GM19328 (cell line): ENCODE results near the gene CEP350.

ENCODE experiments used
- ATAC-seq: cut with Tn5 transposase; IDR thresholded peaks from one replicate; pipeline ENCODE4 v1.9.1; 2021; ENCODE audit warnings: mild to moderate bottlenecking, moderate library complexity; ENCODE audit not compliant: unreplicated experiment

The CEP350 gene

DNA sequence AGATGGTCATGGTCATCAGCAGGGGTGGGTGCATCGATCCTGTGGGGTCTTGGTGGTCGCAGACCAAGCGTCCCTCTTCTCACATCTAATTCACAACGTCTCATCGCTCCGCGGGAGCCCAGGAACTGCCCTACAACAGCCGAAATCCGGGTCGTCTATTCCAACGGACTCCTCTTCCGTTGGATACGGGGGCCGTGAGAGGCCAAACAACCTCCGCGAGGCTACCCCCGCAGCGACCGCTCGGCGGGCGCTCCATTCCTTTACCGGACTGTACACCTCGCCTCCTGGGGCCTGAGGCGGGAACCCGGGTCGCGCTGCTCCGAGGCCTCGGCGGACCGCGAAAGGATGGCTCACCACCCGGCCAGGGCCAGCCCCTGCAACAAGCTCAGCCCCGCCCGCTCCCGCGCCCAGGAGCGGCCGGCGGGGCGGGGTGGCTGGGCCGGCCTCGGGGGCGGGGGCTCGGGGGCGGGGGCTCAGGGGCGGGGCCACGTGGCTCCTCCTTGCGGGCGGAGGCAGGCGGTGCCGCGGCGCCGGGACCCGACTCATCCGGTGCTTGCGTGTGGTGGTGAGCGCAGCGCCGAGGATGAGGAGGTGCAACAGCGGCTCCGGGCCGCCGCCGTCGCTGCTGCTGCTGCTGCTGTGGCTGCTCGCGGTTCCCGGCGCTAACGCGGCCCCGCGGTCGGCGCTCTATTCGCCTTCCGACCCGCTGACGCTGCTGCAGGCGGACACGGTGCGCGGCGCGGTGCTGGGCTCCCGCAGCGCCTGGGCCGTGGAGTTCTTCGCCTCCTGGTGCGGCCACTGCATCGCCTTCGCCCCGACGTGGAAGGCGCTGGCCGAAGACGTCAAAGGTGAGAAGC, 199.9 kb downstream of the CEP350 start, which contains the start of gene QSOX1:
TSS of gene QSOX1 (plus strand) at position 545 of the 857 bp plus-strand sequence. CDS start at position 584, 39 bp downstream.
- ATAC-seq: peak; percentile 90

- no peak for ATAC-seq
These were observed 200.6 kb downstream of the CEP350 start for GRCh38 chr1:180155182-180155682.

- ATAC-seq: no peak
These were observed 201.6 kb downstream of the CEP350 start for GRCh38 chr1:180156201-180156600.

DNA sequence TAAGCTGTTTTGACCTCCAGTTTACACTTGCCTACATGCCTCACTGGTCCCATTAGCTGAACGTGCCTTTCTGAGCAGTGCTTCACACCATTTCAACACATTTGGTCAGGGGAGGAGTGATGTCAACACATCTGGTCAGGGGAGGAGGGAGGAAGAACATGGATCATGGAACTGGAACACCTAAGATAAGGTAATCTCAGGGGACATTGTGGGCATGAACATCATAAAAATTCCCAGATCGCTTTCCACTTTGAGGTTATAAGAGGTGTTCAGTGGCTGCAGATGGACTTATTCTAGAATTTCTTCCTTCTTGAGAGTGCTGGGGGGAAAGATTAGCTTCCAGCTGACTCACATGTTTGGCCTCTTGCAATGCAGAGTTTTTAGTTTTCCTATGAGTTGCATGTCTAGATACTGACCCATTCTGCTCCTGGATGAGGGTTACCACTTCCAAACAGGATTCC, 202.1 kb downstream of the CEP350 start:
- no peak for ATAC-seq

GRCh38 chr1:180157108-180157507, 202.5 kb downstream of the CEP350 start:
- no peak for ATAC-seq

DNA sequence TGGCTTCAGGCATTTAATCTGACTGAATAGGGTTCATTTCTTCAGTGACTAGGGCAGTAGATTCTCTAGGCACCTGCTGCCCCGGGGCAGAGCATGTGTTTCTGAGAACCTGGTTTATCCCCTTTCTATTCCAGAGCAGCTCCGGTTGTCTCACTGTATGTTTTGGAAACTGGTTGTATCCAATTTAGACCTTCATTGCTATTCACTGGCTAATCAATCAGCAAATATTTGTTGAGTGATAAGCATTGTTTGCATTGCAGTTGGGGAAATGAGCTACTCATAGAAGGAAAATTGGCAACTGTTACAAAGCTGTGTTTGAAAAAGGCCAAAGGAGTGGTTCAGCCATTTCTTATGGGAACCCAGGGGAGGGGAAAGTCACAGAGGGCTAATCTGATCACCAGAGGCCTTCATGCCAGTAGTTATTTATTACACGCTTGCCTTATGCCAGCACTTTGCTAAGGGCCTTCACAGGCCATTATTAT, 203.0 kb downstream of the CEP350 start:
- no peak for ATAC-seq

DNA sequence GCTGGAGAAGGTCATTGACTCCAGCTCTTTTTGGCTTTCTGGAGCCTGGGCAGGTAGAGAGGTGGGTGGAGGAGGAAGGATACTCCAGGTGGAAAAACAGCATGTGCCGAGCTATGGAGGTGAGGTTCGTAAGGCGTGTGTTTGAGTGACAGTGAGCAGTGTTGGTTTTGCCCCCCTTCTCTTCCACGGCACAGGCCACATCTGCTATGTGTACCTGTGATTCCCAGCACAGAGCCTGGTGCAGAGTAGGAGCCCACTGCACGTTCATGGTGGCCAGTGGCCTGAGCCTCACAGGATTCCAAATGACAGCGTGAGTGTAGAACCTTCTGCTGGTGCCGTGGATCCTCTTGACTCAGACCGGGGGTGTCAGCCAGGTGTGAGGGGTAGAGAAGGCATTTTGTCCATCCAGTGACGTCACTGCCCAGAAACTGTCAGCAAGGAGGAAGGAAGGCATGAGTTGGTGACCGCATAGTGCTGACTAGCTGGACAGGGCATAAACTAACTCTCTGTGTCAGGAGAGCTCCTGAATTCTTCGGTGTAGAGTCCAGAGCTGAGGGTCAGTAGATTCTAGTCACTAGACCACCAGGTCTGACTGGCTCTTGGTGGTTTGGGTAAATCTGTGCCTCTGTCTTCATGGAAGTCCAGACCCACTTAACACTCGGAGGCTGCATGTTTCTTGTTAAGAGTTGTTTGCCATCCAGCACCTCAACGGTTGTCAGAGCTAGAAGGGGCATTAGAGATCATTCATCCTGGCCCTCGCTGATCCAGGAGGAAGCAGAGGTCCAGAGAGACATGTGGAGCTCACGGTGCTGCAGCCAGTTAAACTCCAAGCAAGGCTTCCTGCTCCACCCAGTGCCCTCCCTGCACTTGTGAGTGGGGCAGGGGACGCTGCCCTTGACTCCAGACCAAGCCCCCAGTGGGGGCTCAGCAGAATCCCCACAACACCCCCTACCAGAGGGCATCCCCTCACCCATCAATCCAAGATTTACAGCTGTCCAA, 203.8 kb downstream of the CEP350 start:
- ATAC-seq: no peak

- ATAC-seq: no peak
These were observed 205.7 kb downstream of the CEP350 start for GRCh38 chr1:180160357-180160756.

DNA sequence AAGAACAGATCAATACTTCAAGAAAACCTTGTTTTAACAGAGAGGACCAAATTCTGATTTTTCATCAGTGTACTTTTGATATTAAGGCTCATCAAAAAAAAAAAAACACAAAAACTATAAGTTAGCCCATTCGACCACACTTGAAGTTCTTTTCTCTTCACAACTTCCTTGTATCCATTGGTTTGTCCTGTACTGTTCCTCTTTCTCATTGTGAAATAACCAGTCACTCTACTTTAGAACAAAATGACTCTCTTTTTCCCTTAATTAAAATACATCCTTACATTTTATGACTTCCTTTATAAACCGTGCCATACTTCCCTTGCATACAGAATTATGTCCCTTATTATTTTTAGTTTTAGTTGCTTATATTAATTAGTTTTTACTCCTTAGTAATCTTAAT, 208.4 kb downstream of the CEP350 start:
- no peak for ATAC-seq
